ENCODE results near the gene RB1. TPM values are rescaled to one million over a fixed set of nuclear protein-coding genes. Genes with fewer than 3 reads are reported as not detected.

RB1 gene
- total and polyA plus RNA-seq, 9 of the 15 experiments (the other 6 are each of a cell fraction or from before 2014, with no cell fraction given), result 5.0 to 23.8 (median 17.9) TPM

- H3K9me1 ChIP-seq (ENCODE audit: control insufficient read depth, insufficient read depth, low read length), result no peaks in the 10 kb centered on the region
- peaks cover 11% of the 10 kb centered on the region for H3K79me2 ChIP-seq (ENCODE audit: control insufficient read depth, insufficient read depth, low read length)
- 100% methylated on average over 1 of the region's 1 CpG for WGBS (ENCODE audit: insufficient coverage, low coverage, missing lambda C conversion rate)
- no peaks in the 10 kb centered on the region for H3K9me3 ChIP-seq (replicated peaks; ENCODE audit: control insufficient read depth, insufficient read depth, low read depth, low read length)
- H4K20me1 ChIP-seq (replicated peaks; ENCODE audit: control insufficient read depth, insufficient read depth, low read length), result no peaks in the 10 kb centered on the region
- H3K4me2 ChIP-seq (ENCODE audit: insufficient read depth, low read length), result no peak overlapping the region
- no TSS peak for BruUV-seq (replicated peaks)
- no peak overlapping the region for H3K9ac ChIP-seq (ENCODE audit: insufficient read depth in 1 of 2, low read depth in 2 of 2, low read length in 2 of 2)
- no peak for ATAC-seq
- H3K27ac ChIP-seq (ENCODE audit: extremely low read depth, low read depth, low read length), result no peak overlapping the region
- POLR2A ChIA-PET, result no interaction called here
- peaks cover 6% of the 10 kb centered on the region; the same call in 1 of the 3 replicates for H3K36me3 ChIP-seq (ENCODE audit: control insufficient read depth, insufficient read depth, low read length)
- no peaks in the 10 kb centered on the region for H3K27me3 ChIP-seq (ENCODE audit: control insufficient read depth in 2 of 2, insufficient read depth in 2 of 2, low read length in 2 of 2)
- FAIRE-seq, result no peak
- CTCF ChIA-PET (ENCODE audit: low intra/inter-chr PET ratio), result no interaction called here
- no peaks in the 10 kb centered on the region; a peak in 1 of 5 replicates for H3K4me1 ChIP-seq (replicated peaks in 1 of 2; ENCODE audit: control insufficient read depth in 2 of 2, insufficient read depth in 2 of 2, low read length in 2 of 2)
- H3K4me3 ChIP-seq, result no peak overlapping the region
- TF ChIP-seq NCOA2 (IDR thresholded peaks at IDR 0.05; ENCODE audit: partially characterized antibody in 2 of 2) (no peak), CBFA2T2 (conservative IDR thresholded peaks at IDR 0.05) (no peak), ARNT (IDR thresholded peaks at IDR 0.05) (no peak), NFE2L1 (tag; IDR thresholded peaks at IDR 0.05; ENCODE audit: borderline replicate concordance, low read depth) (no peak), NR1H2 (CRISPR knock-in tag; IDR thresholded peaks at IDR 0.05) (no peak), CHD4 (IDR thresholded peaks at IDR 0.05; ENCODE audit: insufficient read depth, insufficient replicate concordance, low read depth, low read length, poor library complexity, severe bottlenecking) (no peak), ZNF431 (CRISPR knock-in tag; IDR thresholded peaks at IDR 0.05) (no peak), MTF1 (CRISPR knock-in tag; IDR thresholded peaks at IDR 0.05; ENCODE audit: borderline replicate concordance) (no peak), TCF15 (CRISPR knock-in tag; IDR thresholded peaks at IDR 0.05) (no peak), PRMT5 (CRISPR knock-in tag; IDR thresholded peaks at IDR 0.05) (no peak), POU5F1 (IDR thresholded peaks at IDR 0.05; ENCODE audit: borderline replicate concordance, low read depth, low read length, partially characterized antibody) (no peak), PHF20 (IDR thresholded peaks at IDR 0.05; ENCODE audit: partially characterized antibody) (no peak), TSHZ1 (CRISPR knock-in tag; IDR thresholded peaks at IDR 0.05) (no peak)
- in situ Hi-C loops (cut with MboI), result no loop called here
- no peak overlapping the region for H2AFZ ChIP-seq (ENCODE audit: low read depth, low read length)
- intact Hi-C loops (cut with micrococcal nuclease), result no loop called here
- DNase-seq (ENCODE audit: extremely low read depth in 1 of 4, low spot score in 3 of 4), result no peak
These were observed 7.7 kb downstream of the RB1 start for GRCh38 chr13:48311223-48311622.

Data from K562 (cell line).